Subcutaneous abdominal adipose tissue (tissue), 5 donors: ENCODE measurements around the gene GAREM2.

ENCODE experiments used
- H3K27ac ChIP-seq: one replicate; pipeline ENCODE4 v1.7.0; 2013; ENCODE audit warnings: low read depth, mild to moderate bottlenecking, inconsistent platforms, low read length, moderate library complexity
- H3K27me3 ChIP-seq, 5 donors: one replicate each; pipeline ENCODE4 v1.7.0; 2013; ENCODE audit warnings: low read length in 5 of 5, inconsistent platforms in 1 of 5; ENCODE audit not compliant: control insufficient read depth in 5 of 5, insufficient read depth in 4 of 5
- H3K36me3 ChIP-seq, 5 donors: one replicate each; pipeline ENCODE4 v1.7.0; 2013; ENCODE audit warnings: low read length in 5 of 5; ENCODE audit not compliant: control insufficient read depth in 5 of 5, insufficient read depth in 5 of 5
- H3K4me1 ChIP-seq, 5 donors: one replicate each; pipeline ENCODE4 v1.7.0; 2013; ENCODE audit warnings: low read length in 5 of 5, mild to moderate bottlenecking in 3 of 5, moderate library complexity in 1 of 5; ENCODE audit not compliant: control insufficient read depth in 5 of 5, insufficient read depth in 5 of 5
- H3K4me3 ChIP-seq, 5 donors: one replicate each; pipeline ENCODE4 v1.7.0; 2013; ENCODE audit warnings: low read length in 5 of 5, low read depth in 1 of 5
- H3K9ac ChIP-seq, 5 donors: one replicate each; pipeline ENCODE4 v1.7.0; 2013; ENCODE audit warnings: low read length in 5 of 5, mild to moderate bottlenecking in 4 of 5, moderate library complexity in 3 of 5
- H3K9me3 ChIP-seq, 5 donors: one replicate each; pipeline ENCODE4 v1.7.0; 2013; ENCODE audit warnings: low read length in 5 of 5; ENCODE audit not compliant: control insufficient read depth in 5 of 5
- donor health status: healthy.
- donor health status: healthy.
- donor health status: healthy.
- donor health status: healthy.
- donor health status: healthy.

The GAREM2 gene

GRCh38 chr2:26172871-26173775, at the start of gene GAREM2:
Gene GAREM2 (plus strand): TSS chr2:26173088. CDS start chr2:26173221, 133 bp downstream.
- H3K9me3 ChIP-seq: no peaks in the 10 kb centered on the region
- peak within 1 kb of the TSS in 1 of 5 donors; percentile 41 for H3K9ac ChIP-seq
- peaks cover 0 to 16% (median 7%) of the 10 kb centered on the region in 5 donors for H3K4me1 ChIP-seq
- no peak within 1 kb of the TSS for H3K27ac ChIP-seq
- no peaks in the 10 kb centered on the region for H3K36me3 ChIP-seq
- H3K27me3 ChIP-seq: peaks cover 13 to 38% (median 28%) of the 10 kb centered on the region in 5 donors
- peak within 1 kb of the TSS in 4 of 5 donors; percentile 22 to 58 (median 44) for H3K4me3 ChIP-seq

DNA sequence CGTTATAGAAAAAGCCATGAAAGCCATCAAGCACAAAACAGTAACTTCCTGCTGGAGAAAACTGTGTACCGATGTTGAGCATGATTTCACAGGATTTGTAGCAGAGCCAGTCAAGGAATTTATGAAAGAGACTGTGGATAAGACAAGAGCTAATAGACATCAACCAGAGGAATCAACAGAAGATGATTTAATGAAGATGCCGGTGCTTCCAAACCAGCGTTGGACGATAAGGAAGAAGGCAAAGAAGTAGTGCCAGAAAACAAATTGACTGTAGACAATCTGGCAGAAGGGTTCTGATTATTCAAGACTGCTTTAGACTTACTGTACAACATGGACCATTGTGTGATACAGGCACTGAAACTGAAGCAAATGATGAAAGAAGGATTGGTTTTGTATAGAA, 49.5 kb upstream of the GAREM2 start:
- no peak overlapping the region for H3K9ac ChIP-seq
- H3K9me3 ChIP-seq: no peaks in the 10 kb centered on the region
- no peak overlapping the region for H3K4me3 ChIP-seq
- no peaks in the 10 kb centered on the region for H3K27me3 ChIP-seq
- H3K27ac ChIP-seq: no peak overlapping the region
- peaks cover 3 to 11% (median 8%) of the 10 kb centered on the region in 5 donors for H3K36me3 ChIP-seq
- H3K4me1 ChIP-seq: peaks cover 0 to 23% (median 12%) of the 10 kb centered on the region in 5 donors

DNA sequence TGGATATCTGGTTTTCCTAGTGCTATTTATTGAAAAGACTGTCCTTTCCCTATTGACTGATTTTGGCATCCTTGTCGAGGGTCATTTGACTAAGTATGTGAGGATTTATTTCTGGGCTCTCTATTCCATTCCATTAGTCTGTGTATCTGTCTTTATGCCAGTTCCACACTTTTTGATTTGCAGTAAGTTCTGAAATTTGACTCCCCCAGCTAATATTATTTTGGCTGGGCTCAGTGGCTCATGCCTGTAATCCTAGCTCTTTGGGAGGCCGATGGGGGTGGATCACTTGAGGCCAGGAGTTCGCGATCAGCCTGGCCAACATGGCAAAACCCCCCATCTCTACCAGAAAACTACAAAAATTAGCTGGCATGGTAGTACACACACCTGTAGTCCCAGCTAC, 46.8 kb upstream of the GAREM2 start:
- H3K4me1 ChIP-seq: peaks cover 0 to 9% (median 3%) of the 10 kb centered on the region in 5 donors
- peak overlapping the region in 1 of 5 donors; percentile 7 for H3K4me3 ChIP-seq
- H3K9me3 ChIP-seq: no peaks in the 10 kb centered on the region
- peaks cover 3 to 15% (median 14%) of the 10 kb centered on the region in 5 donors for H3K36me3 ChIP-seq
- no peak overlapping the region for H3K27ac ChIP-seq
- H3K27me3 ChIP-seq: no peaks in the 10 kb centered on the region
- no peak overlapping the region for H3K9ac ChIP-seq

- Histone ChIP-seq H3K4me3 (no peak overlapping the region), H3K9ac (no peak overlapping the region), H3K27me3 (no peaks in the 10 kb centered on the region), H3K9me3 (no peaks in the 10 kb centered on the region), H3K27ac (no peak overlapping the region), H3K36me3 (peaks cover 3 to 15% (median 10%) of the 10 kb centered on the region in 5 donors), H3K4me1 (peaks cover 0 to 9% (median 3%) of the 10 kb centered on the region in 5 donors)
Observed at GRCh38 chr2:26128176-26128575, 44.7 kb upstream of the GAREM2 start.

- Histone ChIP-seq H3K9ac (no peak overlapping the region), H3K4me3 (no peak overlapping the region), H3K4me1 (peaks cover 0 to 13% (median 3%) of the 10 kb centered on the region in 5 donors), H3K9me3 (no peaks in the 10 kb centered on the region), H3K27me3 (no peaks in the 10 kb centered on the region), H3K36me3 (peaks cover 3 to 27% (median 21%) of the 10 kb centered on the region in 5 donors), H3K27ac (no peak overlapping the region)
Observed at GRCh38 chr2:26130763-26131162, 42.1 kb upstream of the GAREM2 start.

DNA sequence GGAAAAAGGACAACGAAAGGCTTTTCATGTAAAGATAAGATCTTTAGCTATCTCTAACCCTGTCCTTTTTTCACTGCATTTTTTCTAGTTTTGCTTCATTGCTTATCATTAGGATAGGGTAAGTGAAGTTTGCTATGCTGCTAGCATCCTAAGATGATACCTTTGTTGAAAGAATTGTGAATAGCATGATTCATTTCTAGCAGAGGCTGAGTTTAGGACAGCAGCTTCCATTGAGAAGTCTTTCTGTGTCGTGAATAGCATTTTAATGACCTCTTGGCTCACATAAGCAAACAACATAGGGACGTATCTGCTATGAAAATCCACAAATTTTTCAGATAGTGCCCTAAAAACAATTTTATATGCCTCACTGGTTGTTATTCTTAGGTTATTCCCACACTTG, 36.4 kb upstream of the GAREM2 start:
- Histone ChIP-seq H3K36me3 (peaks cover 4 to 16% (median 15%) of the 10 kb centered on the region in 5 donors), H3K4me1 (peaks cover 0 to 4% (median 0%) of the 10 kb centered on the region in 5 donors), H3K9me3 (no peaks in the 10 kb centered on the region), H3K27ac (no peak overlapping the region), H3K4me3 (no peak overlapping the region), H3K9ac (no peak overlapping the region), H3K27me3 (no peaks in the 10 kb centered on the region)

DNA sequence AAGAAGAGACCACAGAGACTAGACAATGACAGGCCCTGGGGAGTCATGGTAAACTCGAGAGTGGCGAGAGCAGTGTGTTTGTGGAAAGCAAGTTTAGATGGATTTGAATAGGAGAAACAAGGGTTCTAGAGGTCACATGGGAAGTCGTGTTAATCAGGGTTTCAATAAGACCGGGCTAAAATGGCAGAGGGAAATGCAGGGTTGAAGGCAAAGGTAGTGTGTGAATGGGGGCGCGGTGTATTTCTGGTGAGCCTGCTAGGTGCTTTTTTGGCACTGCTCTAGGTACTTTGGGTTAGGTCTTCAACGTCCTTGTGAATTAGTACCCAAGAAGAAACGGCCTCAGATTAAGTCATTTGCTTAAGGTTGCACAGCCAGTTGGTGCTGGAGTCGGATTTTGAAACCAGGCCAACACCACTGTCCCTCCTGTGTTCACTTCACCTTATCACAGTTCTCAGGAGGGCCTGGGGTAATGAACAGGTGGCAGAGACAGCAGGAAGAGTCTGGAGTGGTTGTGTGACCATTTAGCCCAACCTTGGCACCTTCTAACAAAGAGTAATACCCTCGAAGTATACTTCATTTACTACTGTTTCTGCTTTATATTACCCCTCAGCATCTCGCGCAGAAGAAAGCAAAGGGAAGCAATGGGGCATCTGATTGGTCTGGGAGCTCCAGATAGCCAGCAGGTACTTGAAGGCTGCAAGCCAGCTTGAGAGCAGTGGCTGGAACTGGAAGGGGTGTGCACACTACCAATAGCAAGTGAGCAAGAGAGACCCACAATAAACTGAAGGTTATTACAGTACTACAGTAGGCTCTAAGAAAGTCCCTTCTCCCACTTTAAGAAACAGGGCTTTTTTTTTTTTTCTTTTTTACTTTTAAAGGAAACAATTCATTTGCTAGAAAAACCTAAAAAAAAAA, 33.4 kb upstream of the GAREM2 start:
- Histone ChIP-seq H3K27me3 (no peaks in the 10 kb centered on the region), H3K27ac (no peak overlapping the region), H3K9ac (no peak overlapping the region), H3K4me1 (peaks cover 0 to 4% (median 0%) of the 10 kb centered on the region in 5 donors), H3K9me3 (no peaks in the 10 kb centered on the region), H3K36me3 (peaks cover 4 to 16% (median 11%) of the 10 kb centered on the region in 5 donors), H3K4me3 (no peak overlapping the region)

DNA sequence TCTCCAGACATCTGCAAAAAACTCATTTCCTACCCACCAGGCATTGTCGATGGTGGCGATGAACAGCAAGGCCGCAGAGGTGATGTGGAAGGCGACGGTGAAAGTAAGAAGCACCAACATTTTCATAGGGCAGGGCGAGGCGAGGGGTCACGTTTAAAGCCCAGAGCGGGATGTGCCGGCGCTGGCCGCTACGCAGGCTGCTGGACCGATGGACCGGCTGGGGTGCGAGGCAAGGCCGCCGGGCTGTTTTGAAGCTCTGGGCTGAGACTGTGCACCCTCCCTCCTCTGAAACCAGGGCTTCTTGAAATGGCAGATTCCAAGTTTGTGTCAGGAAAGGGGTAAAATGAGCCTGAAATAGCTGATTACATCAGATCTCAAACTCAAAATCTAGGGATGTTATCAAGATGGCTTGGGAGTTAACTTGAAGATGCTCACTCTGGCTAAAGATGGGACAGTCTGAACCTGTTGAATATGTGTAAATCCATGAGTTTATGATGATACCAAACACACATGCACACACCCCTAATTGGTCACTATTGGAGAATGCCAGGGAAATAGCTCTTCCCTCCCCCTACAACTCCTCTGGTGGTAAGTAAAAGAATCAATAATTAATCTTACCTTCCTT, 31.6 kb upstream of the GAREM2 start:
- Histone ChIP-seq H3K4me1 (peaks cover 0 to 4% (median 0%) of the 10 kb centered on the region in 5 donors), H3K9me3 (no peaks in the 10 kb centered on the region), H3K27me3 (no peaks in the 10 kb centered on the region), H3K27ac (no peak overlapping the region), H3K4me3 (no peak overlapping the region), H3K36me3 (peaks cover 0 to 4% (median 3%) of the 10 kb centered on the region in 5 donors), H3K9ac (no peak overlapping the region)

GRCh38 chr2:26144031-26144430, 28.9 kb upstream of the GAREM2 start:
- Histone ChIP-seq H3K9ac (no peak overlapping the region), H3K27ac (no peak overlapping the region), H3K9me3 (no peaks in the 10 kb centered on the region), H3K36me3 (no peaks in the 10 kb centered on the region), H3K4me3 (no peak overlapping the region), H3K27me3 (peaks cover 0 to 7% (median 0%) of the 10 kb centered on the region in 5 donors), H3K4me1 (peaks cover 0 to 4% (median 0%) of the 10 kb centered on the region in 5 donors)
